GM19099 (cell line): ENCODE measurements around the gene SUDS3.

ENCODE experiments used
- POLR2A ChIP-seq: IDR thresholded peaks from 3 replicates; pipeline ENCODE4 v1.6.1; 2011; ENCODE audit warnings: low read depth; ENCODE audit not compliant: insufficient read length; ENCODE audit errors: extremely low read depth

The SUDS3 gene

DNA sequence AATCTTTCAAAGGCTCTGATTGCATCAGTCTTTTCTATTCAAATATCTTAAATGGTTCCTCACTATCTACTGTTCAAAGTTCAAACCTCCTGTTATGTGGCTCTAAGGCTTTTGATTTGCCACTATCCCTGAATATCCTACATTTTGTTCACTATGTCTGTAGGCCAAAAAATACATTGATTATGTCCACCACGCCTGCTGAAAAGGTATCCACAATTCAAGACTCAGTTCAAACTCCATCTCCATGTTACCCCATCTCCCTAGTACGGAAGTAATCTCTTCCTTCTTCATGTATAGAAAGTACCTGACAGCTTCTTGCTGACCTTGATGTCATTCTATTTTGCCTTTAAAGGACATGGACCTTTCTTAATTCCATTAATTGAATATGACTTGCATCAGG lies 28.4 kb upstream of the SUDS3 start:
- TF ChIP-seq POLR2A = no peak

GRCh38 chr12:118350908-118351559 lies 25.3 kb upstream of the SUDS3 start:
- TF ChIP-seq POLR2A = no peak

DNA sequence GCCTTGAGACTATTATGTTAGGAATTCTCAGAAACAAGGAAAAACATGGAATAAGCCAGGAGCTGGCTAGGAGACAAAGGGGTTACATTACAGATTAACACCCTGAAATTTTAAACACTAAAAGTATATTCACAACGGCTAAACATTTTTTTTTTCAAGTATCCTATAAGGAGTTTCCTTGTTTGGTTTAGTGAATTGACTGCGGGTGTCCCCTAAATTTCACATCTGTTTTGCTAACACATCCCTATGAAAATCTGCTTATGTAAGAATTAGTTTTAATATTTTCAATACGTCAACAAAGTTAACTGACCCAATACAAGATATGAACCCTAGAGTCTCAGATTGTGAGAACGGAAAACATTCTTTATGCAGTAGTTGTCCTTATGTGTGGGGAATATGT lies 22.6 kb upstream of the SUDS3 start:
- TF ChIP-seq POLR2A = no peak

GRCh38 chr12:118354903-118355302 lies 21.5 kb upstream of the SUDS3 start:
- no peak for TF ChIP-seq POLR2A

DNA sequence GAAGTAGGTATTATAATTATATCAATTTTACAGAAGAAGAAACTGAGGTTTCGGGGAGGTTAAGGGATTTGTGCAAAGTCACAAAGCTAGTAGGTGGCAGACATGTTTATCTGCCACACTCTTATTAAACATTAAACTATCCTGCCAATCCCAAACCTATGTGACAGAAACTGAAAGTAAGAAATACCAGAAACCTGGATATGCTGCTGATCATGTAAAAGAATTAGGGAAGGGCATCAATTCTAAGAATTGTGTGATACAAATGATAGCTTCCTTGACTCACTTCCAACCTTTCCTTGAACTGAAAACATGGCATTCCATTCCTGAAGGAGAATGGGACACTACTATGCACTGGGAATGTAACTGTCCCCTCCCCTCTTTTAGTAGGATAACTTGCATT lies 20.5 kb upstream of the SUDS3 start:
- no peak for TF ChIP-seq POLR2A

DNA sequence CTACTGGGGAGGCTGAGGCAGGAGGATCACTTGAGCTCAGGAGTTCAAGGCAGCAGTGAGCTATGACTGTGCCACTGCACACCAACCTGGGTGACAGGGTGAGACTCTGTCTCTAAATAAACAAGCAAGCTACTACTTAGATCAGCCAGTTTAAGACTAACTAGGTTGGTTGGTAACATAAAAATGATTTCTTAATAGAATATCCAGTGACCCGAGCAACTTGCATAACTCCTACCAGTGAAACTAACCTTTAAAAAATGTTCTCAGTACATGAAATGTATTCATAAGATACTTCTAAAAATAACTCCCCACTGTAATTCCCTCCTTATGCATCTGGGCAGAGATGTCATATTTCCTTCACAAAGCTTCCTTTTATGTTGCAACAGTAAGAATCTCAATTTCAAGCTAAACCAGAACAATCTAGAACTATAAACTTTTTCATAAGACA lies 19.5 kb upstream of the SUDS3 start:
- no peak for TF ChIP-seq POLR2A

DNA sequence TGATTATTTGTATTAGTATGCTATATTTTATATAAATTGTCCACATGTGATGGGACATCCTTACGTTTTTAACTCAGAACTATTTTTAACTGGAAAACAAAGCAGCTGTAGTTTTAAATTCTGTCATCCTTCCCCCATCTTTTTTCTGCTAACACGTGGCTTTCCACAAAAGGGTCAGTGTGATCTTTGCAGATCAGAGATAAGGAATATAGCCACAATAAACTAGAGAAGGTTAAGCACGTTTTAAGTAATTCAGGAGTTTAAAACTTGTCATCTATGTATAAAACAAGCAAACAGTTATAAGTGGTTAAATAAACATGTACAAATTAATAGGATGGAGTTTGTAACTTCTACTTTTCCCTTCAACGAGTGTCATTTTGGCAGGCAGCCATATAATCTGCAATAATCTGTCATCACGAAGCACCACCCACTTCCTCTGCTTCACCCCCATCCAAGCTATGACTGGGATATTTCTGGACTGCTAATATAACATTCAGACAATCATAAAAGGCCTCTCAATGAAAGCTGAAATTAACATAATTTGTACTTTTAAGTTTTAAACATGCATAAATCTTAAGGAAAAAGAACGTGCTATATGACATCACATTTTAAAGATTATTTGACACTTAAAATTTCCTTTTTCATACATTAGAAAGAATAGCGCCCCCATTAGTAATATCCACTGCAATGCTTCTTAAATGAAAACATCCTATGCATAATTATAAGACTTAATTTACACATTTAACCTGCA lies 18.9 kb upstream of the SUDS3 start:
- no peak for TF ChIP-seq POLR2A

GRCh38 chr12:118358008-118358359 lies 18.4 kb upstream of the SUDS3 start:
- no peak for TF ChIP-seq POLR2A

- peak; percentile 40 for TF ChIP-seq POLR2A
Measured at GRCh38 chr12:118358612-118359540, 17.5 kb upstream of the SUDS3 start.

DNA sequence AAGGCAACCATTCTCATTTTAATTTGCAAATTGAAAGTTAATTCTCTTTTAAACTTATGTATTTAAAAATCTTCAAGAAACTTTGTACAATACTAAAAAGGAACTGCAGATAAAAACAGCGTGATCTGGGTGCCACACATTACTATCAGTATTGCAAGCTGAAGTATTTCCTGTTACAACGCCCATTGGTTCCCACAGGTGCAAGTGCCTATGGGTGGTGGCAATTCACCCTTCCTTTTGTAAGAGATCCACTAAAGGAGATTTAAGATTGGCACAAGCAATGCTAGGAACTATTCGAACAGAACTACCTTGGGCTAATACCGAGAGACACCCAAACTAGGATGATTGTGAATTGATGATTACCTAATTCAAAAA lies 16.8 kb upstream of the SUDS3 start:
- peak; percentile 30 for TF ChIP-seq POLR2A

DNA sequence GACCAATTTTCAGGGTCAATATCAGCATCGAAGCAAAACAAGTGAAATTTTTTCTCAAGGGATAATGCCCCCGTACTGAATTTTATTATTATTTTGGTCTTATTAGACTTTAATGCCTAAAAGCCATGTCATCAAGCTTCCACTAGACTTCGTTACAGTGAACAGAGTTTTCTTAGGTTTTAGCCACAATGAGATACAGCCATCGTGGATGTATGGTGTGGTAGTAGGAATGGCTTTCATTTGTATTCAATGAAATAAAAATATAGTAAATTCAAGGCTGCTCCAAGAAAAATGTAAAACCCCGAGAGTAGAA lies 15.3 kb upstream of the SUDS3 start:
- TF ChIP-seq POLR2A = no peak

- TF ChIP-seq POLR2A = no peak
Measured at GRCh38 chr12:118361889-118362288, 14.5 kb upstream of the SUDS3 start.

GRCh38 chr12:118368821-118369220 lies 7.5 kb upstream of the SUDS3 start:
- no peak for TF ChIP-seq POLR2A

DNA sequence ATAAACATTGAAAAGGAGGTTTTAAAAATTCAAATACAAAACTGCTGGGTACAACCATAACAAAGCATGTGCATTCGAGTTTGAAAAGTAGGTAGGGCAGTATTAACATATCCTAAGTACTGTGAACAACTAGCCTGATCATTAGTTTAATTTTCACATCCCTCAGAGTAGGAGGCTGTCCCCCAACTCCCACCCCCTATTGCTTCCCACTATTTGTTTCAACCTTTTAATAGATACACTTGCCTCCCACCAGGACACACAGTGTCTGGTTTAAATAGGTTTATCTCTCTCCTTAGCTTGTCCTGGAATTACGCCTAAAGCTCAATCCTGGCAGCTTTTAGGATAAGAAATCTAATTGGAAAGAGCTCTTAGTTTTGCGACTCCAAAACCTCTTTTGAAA lies 5.8 kb upstream of the SUDS3 start:
- TF ChIP-seq POLR2A = no peak
